ENCODE data around the gene KMT2A.

KMT2A gene

DNA sequence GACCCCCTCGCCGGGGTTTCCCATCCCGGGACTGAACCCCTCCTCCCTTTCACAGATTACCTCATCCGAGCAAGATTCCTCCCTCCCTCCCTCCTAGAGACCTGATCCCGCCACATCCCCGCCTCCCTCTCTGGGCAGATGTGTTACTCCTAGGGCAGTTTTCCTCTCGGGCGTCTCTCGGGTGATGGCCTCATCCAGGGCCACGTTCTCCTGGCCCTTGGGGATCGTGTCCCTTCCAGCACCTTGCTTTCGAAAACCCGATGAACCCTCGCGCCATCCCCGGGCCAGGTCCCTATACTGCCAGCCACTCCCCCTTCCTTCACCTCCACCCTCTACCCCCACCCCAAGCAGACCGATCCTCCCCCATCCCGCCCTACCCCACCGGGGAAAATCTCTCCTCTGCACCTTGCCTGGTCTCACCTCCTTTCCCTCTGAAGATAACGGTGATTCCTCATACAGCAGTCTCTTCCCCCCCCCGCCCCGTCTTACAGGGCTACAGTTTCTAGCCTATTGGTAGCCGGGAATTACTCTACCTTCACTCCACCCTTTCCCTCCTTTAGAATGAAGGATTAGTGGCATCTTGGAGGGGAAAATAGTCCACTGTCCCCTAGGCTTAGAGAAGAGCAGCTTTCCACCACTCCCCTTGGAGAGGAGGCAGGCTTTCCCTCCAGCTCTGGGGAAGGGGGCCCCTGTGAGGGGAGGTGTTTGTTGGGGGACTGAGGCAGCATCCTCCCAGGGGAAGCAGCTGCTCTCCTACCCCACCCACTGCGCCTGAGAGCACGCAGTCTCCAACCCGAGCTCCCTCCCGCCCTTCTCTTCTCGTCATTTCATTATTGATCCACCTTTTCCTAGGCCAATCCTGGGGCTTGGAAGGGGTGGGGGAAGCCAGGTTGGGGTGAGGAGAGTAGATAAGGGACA is 1.2 kb downstream of the KMT2A start:
- H3K27me3 ChIP-seq = peaks cover 20% of the 10 kb centered on the region
- no peaks in the 10 kb centered on the region for H3K36me3 ChIP-seq
- H3K9me3 ChIP-seq = no peaks in the 10 kb centered on the region
- TF ChIP-seq, protein P1, sequence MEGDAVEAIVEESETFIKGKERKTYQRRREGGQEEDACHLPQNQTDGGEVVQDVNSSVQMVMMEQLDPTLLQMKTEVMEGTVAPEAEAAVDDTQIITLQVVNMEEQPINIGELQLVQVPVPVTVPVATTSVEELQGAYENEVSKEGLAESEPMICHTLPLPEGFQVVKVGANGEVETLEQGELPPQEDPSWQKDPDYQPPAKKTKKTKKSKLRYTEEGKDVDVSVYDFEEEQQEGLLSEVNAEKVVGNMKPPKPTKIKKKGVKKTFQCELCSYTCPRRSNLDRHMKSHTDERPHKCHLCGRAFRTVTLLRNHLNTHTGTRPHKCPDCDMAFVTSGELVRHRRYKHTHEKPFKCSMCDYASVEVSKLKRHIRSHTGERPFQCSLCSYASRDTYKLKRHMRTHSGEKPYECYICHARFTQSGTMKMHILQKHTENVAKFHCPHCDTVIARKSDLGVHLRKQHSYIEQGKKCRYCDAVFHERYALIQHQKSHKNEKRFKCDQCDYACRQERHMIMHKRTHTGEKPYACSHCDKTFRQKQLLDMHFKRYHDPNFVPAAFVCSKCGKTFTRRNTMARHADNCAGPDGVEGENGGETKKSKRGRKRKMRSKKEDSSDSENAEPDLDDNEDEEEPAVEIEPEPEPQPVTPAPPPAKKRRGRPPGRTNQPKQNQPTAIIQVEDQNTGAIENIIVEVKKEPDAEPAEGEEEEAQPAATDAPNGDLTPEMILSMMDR (IDR thresholded peaks at IDR 0.05) = no peak
- H3K27ac ChIP-seq = peak overlapping the region; percentile 73
- peak overlapping the region; percentile 86 to 87 for H3K4me3 ChIP-seq (ENCODE audit: low read depth in 1 of 2, low read length in 1 of 2)
- peaks cover 39 to 45% of the 10 kb centered on the region in 2 experiments for H3K4me1 ChIP-seq (ENCODE audit: control insufficient read depth in 1 of 2, insufficient read depth in 1 of 2, low read depth in 1 of 2, low read length in 1 of 2)

DNA sequence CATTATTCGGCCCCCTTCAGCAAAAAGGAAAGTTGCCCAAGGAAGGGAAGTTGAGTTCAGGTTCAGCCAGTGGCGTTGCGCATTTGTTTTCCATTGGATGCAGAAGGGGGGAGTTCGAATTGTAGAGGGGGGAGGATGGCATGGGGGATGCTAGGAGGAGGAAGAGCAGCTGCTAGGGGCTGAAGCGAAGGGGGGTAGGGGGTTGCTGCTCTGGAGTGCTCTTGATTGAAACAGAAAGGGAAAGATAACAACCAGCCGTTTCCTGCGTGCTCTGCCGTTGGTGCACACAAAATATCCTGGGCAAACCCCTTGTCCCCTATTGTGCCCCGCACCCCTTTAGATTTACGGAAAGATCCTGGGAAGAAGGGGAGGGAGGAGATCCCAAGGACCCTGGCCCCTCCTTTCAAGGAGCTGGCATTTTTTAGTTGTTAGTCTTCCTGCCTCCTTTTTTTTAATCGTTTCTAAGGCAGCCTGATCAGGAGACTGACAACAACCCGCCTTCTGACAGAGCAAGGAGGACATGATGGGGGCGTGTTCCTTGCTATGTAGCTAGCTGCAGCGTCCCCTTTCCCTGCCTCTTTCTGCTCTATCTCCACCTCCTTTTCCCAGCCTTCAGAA is 2.1 kb downstream of the KMT2A start:
- Histone ChIP-seq H3K4me3 (ENCODE audit: low read depth in 1 of 2, low read length in 1 of 2) (peak overlapping the region; percentile 86 to 87), H3K9me3 (no peaks in the 10 kb centered on the region), H3K36me3 (no peaks in the 10 kb centered on the region), H3K27ac (peak overlapping the region; percentile 73), H3K4me1 (ENCODE audit: control insufficient read depth in 1 of 2, insufficient read depth in 1 of 2, low read depth in 1 of 2, low read length in 1 of 2) (peaks cover 39 to 45% of the 10 kb centered on the region in 2 experiments), H3K27me3 (peaks cover 18% of the 10 kb centered on the region)
- TF ChIP-seq, protein P1 (IDR thresholded peaks at IDR 0.05) = no peak

DNA sequence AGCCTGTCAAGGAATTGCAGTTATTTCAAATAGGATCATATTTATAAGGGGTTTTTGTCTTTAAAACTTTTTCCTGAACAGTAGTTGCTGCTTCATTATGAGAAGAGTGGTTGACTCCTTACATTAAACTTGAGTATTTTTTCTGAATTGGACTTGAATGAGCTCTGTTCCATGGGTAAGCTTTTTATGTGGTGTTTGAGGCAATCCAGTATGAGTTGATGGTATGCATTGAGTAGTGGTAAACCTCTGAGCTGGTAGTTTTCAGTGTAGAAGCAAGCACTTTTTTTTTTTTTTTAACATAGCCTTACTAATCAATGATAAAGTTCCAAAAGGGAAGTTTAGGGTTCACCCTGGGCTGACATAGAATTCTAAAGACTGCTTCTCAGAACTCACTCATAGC is 3.4 kb downstream of the KMT2A start:
- Histone ChIP-seq H3K27me3 (peaks cover 6% of the 10 kb centered on the region), H3K9me3 (no peaks in the 10 kb centered on the region), H3K27ac (no peak overlapping the region), H3K36me3 (no peaks in the 10 kb centered on the region), H3K4me3 (ENCODE audit: low read depth in 1 of 2, low read length in 1 of 2) (no peak overlapping the region), H3K4me1 (ENCODE audit: control insufficient read depth in 1 of 2, insufficient read depth in 1 of 2, low read depth in 1 of 2, low read length in 1 of 2) (peaks cover 32 to 38% of the 10 kb centered on the region in 2 experiments)
- TF ChIP-seq, protein P1 (IDR thresholded peaks at IDR 0.05) = no peak

DNA sequence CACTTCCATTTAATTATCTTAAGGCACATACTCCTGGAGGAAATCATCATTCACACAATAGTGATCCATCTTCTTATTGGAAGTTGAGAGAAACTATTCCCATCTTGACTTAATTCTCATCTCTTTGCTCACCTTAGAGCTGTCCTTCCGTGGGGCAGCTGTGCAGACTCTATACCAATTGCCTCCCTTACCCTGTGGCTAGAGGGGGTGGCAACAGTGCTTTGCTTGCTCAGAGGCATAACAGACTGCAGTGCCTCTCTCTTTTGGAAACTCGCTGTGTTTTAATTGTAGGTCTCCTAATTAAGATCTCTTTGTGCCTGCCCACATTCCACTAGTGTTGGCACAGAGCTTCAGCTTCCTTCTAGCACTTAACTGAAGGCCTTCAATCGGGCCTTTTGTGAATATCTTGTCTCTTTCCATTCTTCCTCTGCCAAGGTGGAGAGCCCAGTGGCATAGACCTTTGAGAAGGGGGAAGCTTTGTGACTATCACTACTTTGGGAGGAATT is 5.5 kb downstream of the KMT2A start:
- TF ChIP-seq, protein P1 (IDR thresholded peaks at IDR 0.05) = no peak
- Histone ChIP-seq H3K27me3 (no peaks in the 10 kb centered on the region), H3K27ac (no peak overlapping the region), H3K4me3 (ENCODE audit: low read depth in 1 of 2, low read length in 1 of 2) (no peak overlapping the region), H3K4me1 (ENCODE audit: control insufficient read depth in 1 of 2, insufficient read depth in 1 of 2, low read depth in 1 of 2, low read length in 1 of 2) (peaks cover 21 to 25% of the 10 kb centered on the region in 2 experiments), H3K9me3 (no peaks in the 10 kb centered on the region), H3K36me3 (no peaks in the 10 kb centered on the region)

DNA sequence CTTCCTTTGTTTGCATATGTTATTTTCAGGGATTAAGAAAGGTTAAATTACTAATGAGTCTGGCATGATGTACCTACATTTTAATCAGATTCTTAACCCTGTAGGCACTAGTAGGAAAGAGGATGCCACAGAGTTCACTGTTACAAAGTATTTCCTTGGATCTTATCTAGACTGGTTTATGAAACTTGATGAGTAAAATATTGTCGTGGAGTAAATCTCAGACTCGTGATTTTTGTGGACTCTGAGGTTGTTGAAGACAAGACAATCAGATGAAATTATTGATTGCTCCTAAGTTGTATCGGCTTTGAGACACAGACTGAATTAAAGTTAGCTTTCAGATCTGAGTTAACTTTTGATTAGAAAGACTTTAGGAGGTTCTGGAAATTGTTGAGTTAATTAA is 6.0 kb downstream of the KMT2A start:
- H3K27ac ChIP-seq = no peak overlapping the region
- H3K4me3 ChIP-seq (ENCODE audit: low read depth in 1 of 2, low read length in 1 of 2) = no peak overlapping the region
- TF ChIP-seq, protein P1 (IDR thresholded peaks at IDR 0.05) = no peak
- H3K4me1 ChIP-seq (ENCODE audit: control insufficient read depth in 1 of 2, insufficient read depth in 1 of 2, low read depth in 1 of 2, low read length in 1 of 2) = peaks cover 16 to 20% of the 10 kb centered on the region in 2 experiments
- no peaks in the 10 kb centered on the region for H3K27me3 ChIP-seq
- H3K36me3 ChIP-seq = no peaks in the 10 kb centered on the region
- no peaks in the 10 kb centered on the region for H3K9me3 ChIP-seq

Data from neutrophil (primary cell).